GM19438 (cell line): Measurements from ENCODE around the gene TCEAL8.
"Not testable (repeated sequence)": the region's sequence is repeated elsewhere in the genome, so short reads cannot be mapped to it uniquely, and the experiment has no call there.

Experiments used
- ATAC-seq: cut with Tn5 transposase; IDR thresholded peaks from one replicate; pipeline ENCODE4 v1.9.1; 2021; ENCODE audit warnings: low read depth; ENCODE audit not compliant: unreplicated experiment

TCEAL8 gene

GRCh38 chrX:103254921-103255493 lies at the start of gene TCEAL8:
Gene TCEAL8 (minus strand): TSS chrX:103255155. CDS start chrX:103253979, 1,176 bp downstream.
- ATAC-seq = peak; percentile 92

- ATAC-seq = no peak
Observed at GRCh38 chrX:103304705-103305104, 49.8 kb upstream of the TCEAL8 start.

GRCh38 chrX:103293118-103293517 lies 38.2 kb upstream of the TCEAL8 start:
- ATAC-seq = no peak

- ATAC-seq = no peak
Observed at GRCh38 chrX:103279624-103280023, 24.7 kb upstream of the TCEAL8 start.

GRCh38 chrX:103276581-103277002 lies 21.6 kb upstream of the TCEAL8 start, which contains the start of gene TCEAL5:
Gene TCEAL5 (minus strand): TSS chrX:103276750. CDS start chrX:103274563, 2,187 bp downstream.
- ATAC-seq = no peak

GRCh38 chrX:103275947-103276567 lies 21.1 kb upstream of the TCEAL8 start:
- ATAC-seq = no peak

GRCh38 chrX:103274284-103274683 lies 19.3 kb upstream of the TCEAL8 start:
- no peak for ATAC-seq

GRCh38 chrX:103258275-103258674 lies 3.3 kb upstream of the TCEAL8 start:
- no peak for ATAC-seq

- no peak for ATAC-seq
Observed at GRCh38 chrX:103256651-103257050, 1.7 kb upstream of the TCEAL8 start.

- peak; percentile 61 for ATAC-seq
Observed at GRCh38 chrX:103254171-103254824, 657 bp downstream of the TCEAL8 start.

- no peak for ATAC-seq
Observed at GRCh38 chrX:103253608-103254007, 1.3 kb downstream of the TCEAL8 start.

GRCh38 chrX:103250977-103251376 lies 4.0 kb downstream of the TCEAL8 start:
- ATAC-seq = no peak

- ATAC-seq = no peak
Observed at GRCh38 chrX:103249805-103250204, 5.2 kb downstream of the TCEAL8 start.

- ATAC-seq = no peak
Observed at GRCh38 chrX:103248553-103248952, 6.4 kb downstream of the TCEAL8 start.

- ATAC-seq = no peak
Observed at GRCh38 chrX:103240155-103240554, 14.8 kb downstream of the TCEAL8 start.

GRCh38 chrX:103236296-103236695 lies 18.7 kb downstream of the TCEAL8 start:
- no peak for ATAC-seq

- ATAC-seq = not testable (repeated sequence)
Observed at GRCh38 chrX:103235608-103236007, 19.3 kb downstream of the TCEAL8 start.

GRCh38 chrX:103234869-103235268 lies 20.1 kb downstream of the TCEAL8 start:
- no peak for ATAC-seq

GRCh38 chrX:103233263-103233662 lies 21.7 kb downstream of the TCEAL8 start:
- no peak for ATAC-seq

GRCh38 chrX:103225918-103226317 lies 29.0 kb downstream of the TCEAL8 start:
- not testable (repeated sequence) for ATAC-seq

- no peak for ATAC-seq
Observed at GRCh38 chrX:103220511-103221323, 34.2 kb downstream of the TCEAL8 start.
